OCI-LY3 (cell line): ENCODE results near the gene SGK2.

Experiments used
- CTCF ChIP-seq: fragments of 200-600, 300-600 bp; sonication (generic); IDR thresholded peaks from 2 replicates; pipeline ENCODE4 v1.5.1; 2014; ENCODE audit warnings: antibody characterized with exemption, low read length, low read depth
- EZH2phosphoT487 ChIP-seq: fragments of 200-600 bp; shearing (Covaris generic); IDR thresholded peaks from 2 replicates; pipeline ENCODE4 v1.6.1; 2018; ENCODE audit warnings: antibody characterized with exemption, mixed run types, low read depth

- TF ChIP-seq CTCF (no peak; the same call in none of the 2 replicates), EZH2phosphoT487 (no peak)
These were observed 44.2 kb upstream of the SGK2 start for GRCh38 chr20:43514648-43514999.
